HG03097 (cell line): ENCODE data around the gene CORO6.

Experiments used
- ATAC-seq: cut with Tn5 transposase; IDR thresholded peaks from one replicate; pipeline ENCODE4 v1.9.1; 2021; ENCODE audit not compliant: unreplicated experiment, low FRiP score

Gene CORO6

GRCh38 chr17:29579866-29580771, 42.6 kb downstream of the CORO6 start:
- ATAC-seq = peak; percentile 72

- no peak for ATAC-seq
These were observed 43.9 kb downstream of the CORO6 start for GRCh38 chr17:29578626-29579485.

- ATAC-seq = no peak
These were observed 45.1 kb downstream of the CORO6 start for GRCh38 chr17:29577385-29578211.

DNA sequence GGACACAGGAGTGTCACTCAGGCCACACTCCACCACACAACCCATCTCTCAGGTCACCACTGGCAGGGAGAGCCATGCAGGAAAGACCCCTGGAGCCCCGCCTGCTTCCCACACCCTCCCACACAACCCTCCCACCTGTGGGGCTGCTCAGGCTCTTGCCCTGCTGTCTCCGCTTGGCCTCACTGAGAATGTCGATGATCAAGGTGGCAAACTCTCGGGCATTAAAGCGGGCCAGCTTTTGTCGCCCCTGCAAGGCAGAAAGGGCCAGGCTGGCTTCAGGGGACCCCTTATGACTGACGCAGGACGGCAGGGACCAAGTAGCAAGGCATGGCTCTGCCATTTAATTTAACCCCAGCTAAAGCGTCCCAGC, 45.7 kb downstream of the CORO6 start:
- ATAC-seq = no peak

DNA sequence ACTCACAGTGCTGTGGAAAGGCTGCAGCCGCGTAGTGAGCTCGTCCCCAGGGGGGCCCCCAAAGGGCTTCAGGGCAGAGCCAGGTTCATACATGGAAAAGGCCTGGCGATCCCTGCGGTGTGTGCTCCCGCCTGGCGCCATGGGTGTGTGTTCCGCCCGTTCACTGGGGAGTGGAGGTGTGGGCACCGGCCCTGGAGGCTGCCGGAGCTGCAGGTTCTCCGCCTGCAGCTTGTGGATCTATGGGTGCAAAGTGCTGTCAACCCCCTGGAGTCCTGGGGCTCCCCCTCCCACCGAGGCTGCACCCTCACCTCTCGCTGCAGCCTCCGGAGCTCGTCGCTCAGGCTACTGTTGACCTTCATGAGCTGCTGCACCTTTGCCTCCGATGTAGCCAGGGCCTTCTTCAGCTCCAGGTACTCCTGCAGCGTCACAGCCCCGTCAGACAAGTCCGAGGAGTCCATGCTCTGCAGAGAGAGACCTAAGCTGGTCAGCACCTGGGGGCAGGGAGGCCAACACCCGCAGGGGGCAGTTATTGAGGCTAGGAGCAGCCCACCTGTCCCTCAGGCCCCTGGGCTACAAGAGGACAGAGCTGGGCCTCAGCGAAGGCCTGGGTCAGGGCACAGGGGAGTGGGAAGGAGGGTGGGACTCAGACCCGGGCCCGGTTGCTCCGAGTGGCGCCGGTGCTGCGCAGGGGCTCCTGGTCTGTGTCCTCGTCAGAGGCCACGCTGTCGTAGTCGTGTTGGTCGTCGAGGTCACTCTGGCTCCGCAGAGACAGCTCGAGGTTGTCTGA, 46.3 kb downstream of the CORO6 start:
- ATAC-seq = no peak

DNA sequence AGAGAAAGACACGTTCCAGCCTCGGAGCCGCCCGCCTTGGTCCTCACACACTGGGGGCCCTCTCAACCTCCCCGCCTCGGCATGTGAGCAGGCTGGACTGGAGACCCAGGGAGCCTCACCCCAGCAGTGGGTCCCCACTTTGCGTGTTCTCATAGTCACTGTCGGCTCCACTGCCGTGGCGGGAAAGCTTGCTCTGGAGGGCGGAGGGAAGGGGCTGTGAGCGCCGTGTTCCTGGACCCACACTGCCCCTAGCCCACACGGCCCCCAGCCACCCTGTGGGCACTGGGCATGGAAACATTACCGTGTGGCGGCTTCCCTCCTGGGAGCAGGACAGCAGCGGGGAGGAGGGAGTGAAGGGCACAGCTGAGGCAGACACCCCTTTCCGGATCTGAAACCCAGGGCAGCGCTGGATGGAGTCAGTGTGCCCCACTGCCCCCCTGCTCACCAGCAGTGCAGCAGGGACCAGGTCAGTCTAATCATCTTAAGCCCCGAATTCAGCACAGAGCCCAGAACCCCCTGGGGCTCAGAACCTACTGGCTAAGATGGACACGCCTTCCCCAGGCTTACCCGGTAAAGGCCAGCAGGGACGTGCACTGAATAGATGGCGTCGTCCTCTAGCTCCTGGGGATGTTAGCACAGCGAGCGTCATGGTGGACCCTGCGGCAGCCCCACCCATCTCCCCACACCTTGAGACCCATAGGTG, 47.0 kb downstream of the CORO6 start:
- ATAC-seq = no peak

DNA sequence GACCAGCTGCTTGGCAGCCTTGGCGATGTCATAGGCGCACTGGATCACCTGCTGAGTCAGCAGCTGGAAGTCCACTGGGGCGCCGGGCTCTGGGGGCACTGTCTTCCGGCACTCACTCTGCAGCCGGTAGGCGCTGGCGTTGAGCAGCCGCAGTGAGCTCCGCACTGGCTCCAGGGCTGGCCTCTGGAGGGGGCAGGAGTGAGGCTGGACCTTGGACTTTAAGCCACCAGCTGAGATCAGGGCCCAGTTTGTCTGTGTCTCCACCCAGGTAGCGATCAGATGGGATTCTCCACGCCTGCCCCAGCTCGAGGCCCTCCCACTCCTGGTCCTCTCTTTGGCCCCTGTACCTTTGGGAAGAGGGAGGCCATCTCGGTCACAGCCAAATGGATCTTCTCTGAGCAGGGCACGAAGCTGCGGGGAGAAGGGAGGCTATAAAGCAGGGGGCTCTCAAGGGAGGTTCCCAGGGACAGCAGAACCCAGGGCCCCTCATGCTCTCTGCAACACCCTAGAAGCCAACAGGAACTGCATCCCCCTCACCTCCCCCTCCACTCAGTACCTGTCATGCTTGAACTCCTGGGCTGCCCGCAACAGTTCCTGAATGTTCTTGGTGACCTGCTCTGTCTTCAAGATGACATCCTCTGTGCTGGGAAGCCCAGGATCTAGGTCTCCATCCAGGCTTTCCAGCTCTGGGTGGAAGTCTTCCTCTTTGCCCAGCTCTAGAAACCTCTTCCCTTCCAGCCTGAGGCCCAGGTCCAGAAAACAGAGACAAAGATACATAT, 47.8 kb downstream of the CORO6 start:
- ATAC-seq = no peak

- no peak for ATAC-seq
These were observed 48.6 kb downstream of the CORO6 start for GRCh38 chr17:29573871-29574731.

DNA sequence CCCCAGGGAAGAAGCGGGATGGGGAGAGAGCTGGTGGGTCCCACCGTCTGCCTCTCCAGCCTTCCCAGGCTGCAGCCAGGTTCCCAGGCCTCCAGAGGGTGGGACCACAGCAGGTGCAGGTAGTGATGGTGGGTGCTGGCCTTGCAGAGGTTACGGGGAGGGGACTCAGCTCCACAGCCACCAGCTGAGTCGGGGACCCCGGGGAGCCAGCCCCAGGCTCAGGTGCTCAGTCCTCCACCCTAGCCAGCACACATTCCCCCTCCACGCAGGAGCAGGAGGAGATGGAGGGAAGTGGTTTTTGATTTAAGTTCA, 49.2 kb downstream of the CORO6 start:
- no peak for ATAC-seq

GRCh38 chr17:29572691-29573557, 49.8 kb downstream of the CORO6 start:
- no peak for ATAC-seq

DNA sequence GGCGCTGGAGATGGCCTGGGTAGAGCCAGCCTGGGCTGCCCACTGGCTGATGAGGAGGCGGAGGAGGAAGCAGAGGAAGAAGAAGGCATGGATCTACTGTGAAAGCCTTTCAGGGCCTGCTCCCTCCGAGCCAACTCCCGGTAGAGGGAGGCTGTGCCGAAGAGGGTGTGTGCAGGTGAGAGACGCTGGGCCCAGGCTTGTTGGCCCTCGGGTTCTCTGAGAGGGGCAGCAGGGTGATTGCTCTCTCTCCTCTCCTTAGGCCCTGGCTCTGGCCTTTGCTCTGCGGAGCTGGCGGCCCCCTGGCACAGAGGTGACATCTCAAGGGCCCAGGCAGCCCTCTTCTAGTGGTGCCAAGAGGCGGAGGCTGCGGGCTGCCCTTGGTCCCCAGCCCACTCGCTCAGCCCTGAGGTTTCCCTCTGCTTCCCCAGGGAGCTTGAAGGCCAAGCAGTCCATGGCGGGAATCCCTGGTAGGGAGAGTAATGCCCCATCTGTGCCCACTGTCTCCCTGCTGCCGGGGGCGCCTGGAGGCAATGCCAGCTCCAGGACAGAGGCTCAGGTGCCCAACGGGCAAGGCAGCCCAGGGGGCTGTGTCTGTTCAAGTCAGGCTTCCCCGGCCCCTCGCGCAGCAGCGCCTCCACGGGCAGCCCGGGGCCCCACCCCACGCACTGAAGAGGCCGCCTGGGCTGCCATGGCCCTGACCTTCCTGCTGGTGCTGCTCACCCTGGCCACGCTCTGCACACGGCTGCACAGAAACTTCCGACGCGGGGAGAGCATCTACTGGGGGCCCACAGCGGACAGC, 50.6 kb downstream of the CORO6 start:
- ATAC-seq = no peak

- ATAC-seq = no peak
These were observed 51.2 kb downstream of the CORO6 start for GRCh38 chr17:29571486-29571882.

DNA sequence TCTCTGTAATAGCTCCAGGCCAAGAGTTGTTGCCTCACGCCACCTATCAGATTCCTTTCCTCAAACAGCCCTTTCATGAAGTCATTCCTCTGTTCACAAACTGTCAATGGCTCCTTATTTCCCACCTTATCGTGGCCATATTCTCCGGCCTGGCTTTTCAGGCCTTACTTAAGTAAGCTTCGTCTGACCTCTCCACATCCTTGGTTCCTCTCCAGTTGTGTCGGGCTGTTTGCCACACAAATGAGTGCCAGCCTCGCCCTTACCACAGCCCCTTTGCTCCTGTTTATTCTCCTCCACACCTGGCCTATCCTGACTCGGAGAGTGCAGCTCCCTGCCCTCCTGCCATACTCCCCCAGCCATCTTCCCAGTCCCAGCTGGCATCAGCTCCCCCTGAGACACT, 52.2 kb downstream of the CORO6 start:
- no peak for ATAC-seq

DNA sequence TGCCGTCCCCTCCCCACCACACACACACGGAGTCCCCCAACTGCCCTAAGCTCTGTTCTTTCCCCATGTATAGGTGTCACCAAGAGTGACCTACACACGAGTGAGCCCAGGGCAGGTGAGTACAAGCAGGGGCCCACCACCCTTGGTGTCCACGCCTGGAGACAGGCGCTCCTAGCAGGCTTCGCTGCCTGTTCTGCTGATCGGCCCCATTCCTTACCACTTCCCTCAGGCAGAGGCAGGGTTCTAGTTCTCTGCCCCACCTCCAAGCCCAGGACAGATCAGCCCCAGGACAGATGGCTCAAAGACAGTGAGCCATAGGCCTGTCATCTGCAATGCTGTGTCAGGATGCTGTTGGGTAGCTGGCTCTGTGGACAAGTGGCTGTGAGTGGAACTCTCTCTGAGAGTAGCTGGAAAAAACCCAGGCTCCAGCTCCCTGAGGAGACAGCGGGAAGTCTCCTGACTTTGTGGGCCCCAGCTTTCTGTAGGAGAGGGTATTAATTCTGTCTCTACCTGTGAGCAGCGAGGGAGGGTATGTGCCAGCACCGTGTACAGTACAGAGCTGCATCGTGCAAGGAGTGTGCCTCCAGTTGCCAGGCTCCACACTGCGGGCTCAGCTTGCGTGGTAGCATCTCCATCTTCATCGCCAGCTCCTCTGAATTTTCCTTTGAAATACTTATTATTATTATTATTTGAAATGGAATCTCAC, 53.3 kb downstream of the CORO6 start:
- ATAC-seq = no peak
